Fibroblast of lung (primary cell): ENCODE measurements around the gene ARMC2. TPM values are rescaled to one million over a fixed set of nuclear protein-coding genes. Genes with fewer than 3 reads are reported as not detected.

Experiments used
- DNase-seq, 2 donors: peaks; one replicate each; pipeline versions ENCODE4 v3.0.0 to v3.0.0-alpha.2; 2010; ENCODE audit warnings: low read depth in 2 of 2
- H2AFZ ChIP-seq: 2 replicates; pipeline ENCODE4 v1.5.1; 2012; ENCODE audit warnings: low read length, control low read depth, inconsistent platforms
- H3K27ac ChIP-seq: 2 replicates; pipeline ENCODE4 v1.5.1; 2011; ENCODE audit warnings: low read length, control low read depth; ENCODE audit not compliant: insufficient read depth
- H3K27me3 ChIP-seq: 2 replicates; pipeline ENCODE4 v1.5.1; 2011; ENCODE audit warnings: mild to moderate bottlenecking, low read length; ENCODE audit not compliant: control insufficient read depth, insufficient read depth
- H3K36me3 ChIP-seq: 2 replicates; pipeline ENCODE4 v1.5.1; 2011; ENCODE audit warnings: low read length; ENCODE audit not compliant: control insufficient read depth, insufficient read depth
- H3K4me1 ChIP-seq: 2 replicates; pipeline ENCODE4 v1.5.1; 2011; ENCODE audit warnings: low read length; ENCODE audit not compliant: control insufficient read depth, insufficient read depth; ENCODE audit errors: extremely low read depth
- H3K4me2 ChIP-seq: 2 replicates; pipeline ENCODE4 v1.5.1; 2011; ENCODE audit warnings: low read length, control low read depth; ENCODE audit not compliant: insufficient read depth; ENCODE audit errors: extremely low read depth
- H3K4me3 ChIP-seq, 4 experiments: fragments of 200-600 bp in 1 of 4; sonication (generic) in 1 of 4; replicated peaks in 1 of 4; 2 replicates each; pipeline ENCODE4 v1.5.1; 2011 to 2016; ENCODE audit warnings: low read length in 4 of 4, low read depth in 3 of 4, mild to moderate bottlenecking in 3 of 4, control low read depth in 2 of 4, inconsistent platforms in 1 of 4, mixed read lengths in 1 of 4; ENCODE audit not compliant: insufficient read depth in 1 of 4; ENCODE audit errors: control extremely low read depth in 1 of 4
- H3K79me2 ChIP-seq: 2 replicates; pipeline ENCODE4 v1.5.1; 2012; ENCODE audit warnings: mild to moderate bottlenecking, low read length, inconsistent platforms; ENCODE audit not compliant: control insufficient read depth, insufficient read depth
- H3K9ac ChIP-seq: 2 replicates; pipeline ENCODE4 v1.5.1; 2011; ENCODE audit warnings: mild to moderate bottlenecking, low read length, control low read depth; ENCODE audit not compliant: insufficient read depth
- H3K9me3 ChIP-seq: 2 replicates; pipeline ENCODE4 v1.5.1; 2012; ENCODE audit warnings: low read depth, low read length; ENCODE audit not compliant: control insufficient read depth, insufficient read depth
- H4K20me1 ChIP-seq: 2 replicates; pipeline ENCODE4 v1.5.1; 2011; ENCODE audit warnings: low read length; ENCODE audit not compliant: control insufficient read depth, insufficient read depth; ENCODE audit errors: extremely low read depth
- EZH2 ChIP-seq: IDR thresholded peaks from 2 replicates; pipeline ENCODE4 v1.5.1; 2012; ENCODE audit warnings: low read length, control low read depth, mild to moderate bottlenecking; ENCODE audit errors: missing control alignments
- polyA plus RNA-seq, 2 donors: library from polyadenylated mRNA; depleted of rRNA in 1 of 2; stranded (reverse) in 1 of 2; unstranded in 1 of 2; fragments of >200 nt; gene quantifications; 2 replicates each; pipeline ENCODE4 v1.2.1, GENCODE V29; 2011 to 2012; ENCODE audit warnings: missing spikeins in 1 of 2
- total RNA-seq: library from RNA; depleted of rRNA; stranded (reverse); fragments of >200 nt; gene quantifications from 2 replicates; pipeline ENCODE4 v1.2.1, GENCODE V29; 2014
- TF ChIP-seq, protein P1 (sequence below), 2 donors: IDR thresholded peaks in 1 of 2; conservative IDR thresholded peaks in 1 of 2; 1 replicate in 1 of 2; 2 replicates in 1 of 2; pipeline ENCODE4 v1.5.1; 2011 to 2012; ENCODE audit warnings: low read length in 2 of 2, control low read depth in 1 of 2, inconsistent platforms in 1 of 2, low read depth in 1 of 2, mild to moderate bottlenecking in 1 of 2

ARMC2 gene
- total and polyA plus RNA-seq, 2 donors (not counting 1 experiment from before 2014, with no cell fraction given) = 4.0 to 6.2 TPM

DNA sequence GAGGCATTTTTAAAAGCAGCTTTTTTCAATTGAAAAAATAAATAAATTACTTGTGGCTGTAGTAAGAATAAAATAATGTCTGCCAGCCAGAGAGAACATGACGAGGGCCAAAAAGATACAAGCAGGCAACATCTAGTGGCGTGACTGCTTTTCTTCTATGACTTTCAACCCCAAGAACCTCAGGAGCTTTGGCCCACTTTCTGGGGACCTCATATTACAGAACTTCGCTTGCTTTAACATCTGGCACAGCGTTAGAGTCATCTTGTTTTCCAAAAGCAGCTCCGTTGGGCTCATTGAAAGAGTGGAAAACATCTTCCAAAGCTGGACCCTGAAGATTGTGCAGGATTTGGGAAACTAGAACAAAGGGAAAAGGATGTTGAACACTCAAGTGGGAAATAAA lies 67.0 kb downstream of the ARMC2 start:
- Histone ChIP-seq H3K9ac (no peak overlapping the region), H3K4me1 (no peaks in the 10 kb centered on the region), H3K79me2 (no peaks in the 10 kb centered on the region), H3K4me3 (no peak overlapping the region), H3K27ac (no peak overlapping the region), H3K36me3 (no peaks in the 10 kb centered on the region), H3K27me3 (no peaks in the 10 kb centered on the region), H3K4me2 (no peak overlapping the region), H2AFZ (no peak overlapping the region), H3K9me3 (no peaks in the 10 kb centered on the region), H4K20me1 (no peaks in the 10 kb centered on the region)
- TF ChIP-seq, protein P1, sequence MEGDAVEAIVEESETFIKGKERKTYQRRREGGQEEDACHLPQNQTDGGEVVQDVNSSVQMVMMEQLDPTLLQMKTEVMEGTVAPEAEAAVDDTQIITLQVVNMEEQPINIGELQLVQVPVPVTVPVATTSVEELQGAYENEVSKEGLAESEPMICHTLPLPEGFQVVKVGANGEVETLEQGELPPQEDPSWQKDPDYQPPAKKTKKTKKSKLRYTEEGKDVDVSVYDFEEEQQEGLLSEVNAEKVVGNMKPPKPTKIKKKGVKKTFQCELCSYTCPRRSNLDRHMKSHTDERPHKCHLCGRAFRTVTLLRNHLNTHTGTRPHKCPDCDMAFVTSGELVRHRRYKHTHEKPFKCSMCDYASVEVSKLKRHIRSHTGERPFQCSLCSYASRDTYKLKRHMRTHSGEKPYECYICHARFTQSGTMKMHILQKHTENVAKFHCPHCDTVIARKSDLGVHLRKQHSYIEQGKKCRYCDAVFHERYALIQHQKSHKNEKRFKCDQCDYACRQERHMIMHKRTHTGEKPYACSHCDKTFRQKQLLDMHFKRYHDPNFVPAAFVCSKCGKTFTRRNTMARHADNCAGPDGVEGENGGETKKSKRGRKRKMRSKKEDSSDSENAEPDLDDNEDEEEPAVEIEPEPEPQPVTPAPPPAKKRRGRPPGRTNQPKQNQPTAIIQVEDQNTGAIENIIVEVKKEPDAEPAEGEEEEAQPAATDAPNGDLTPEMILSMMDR (conservative IDR thresholded peaks at IDR 0.05 in 1 of 2, IDR thresholded peaks at IDR 0.05 in 1 of 2; ENCODE audit: low read depth in 1 of 2, low read length in 2 of 2) = no peak
- no peak for TF ChIP-seq EZH2
- DNase-seq = no peak

DNA sequence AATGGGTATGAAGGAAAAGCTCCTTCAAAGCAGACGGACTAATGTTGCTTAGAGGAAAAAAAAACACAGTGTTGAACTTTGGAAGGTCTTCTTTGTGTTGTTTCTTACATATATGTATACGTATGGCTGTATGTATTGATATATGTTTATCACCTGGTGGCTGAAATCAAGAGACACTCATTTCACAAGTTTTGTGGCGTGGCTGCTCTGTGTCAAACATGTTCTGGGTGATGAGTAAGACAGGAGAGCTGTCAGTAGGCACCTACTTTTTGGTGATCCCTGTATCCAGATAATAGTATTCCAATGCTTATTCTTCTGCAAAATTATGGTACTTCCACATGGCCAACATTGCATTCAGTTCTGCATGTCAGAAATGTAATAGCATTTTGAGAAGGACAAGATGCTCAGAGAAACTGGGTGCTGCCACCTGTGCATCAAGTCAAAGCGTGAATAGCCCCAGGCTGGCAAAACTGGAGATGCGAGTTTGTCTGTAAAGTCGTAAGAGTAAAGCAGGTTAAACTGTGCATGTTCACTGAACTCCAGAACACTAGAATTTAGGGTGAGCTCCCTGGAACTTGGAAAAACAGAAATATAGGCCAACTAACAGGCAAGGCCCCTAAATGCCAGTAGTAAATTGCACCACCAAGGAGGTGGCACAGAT lies 67.9 kb downstream of the ARMC2 start:
- no peak overlapping the region for H3K27ac ChIP-seq
- DNase-seq = no peak
- H3K27me3 ChIP-seq = no peaks in the 10 kb centered on the region
- no peak overlapping the region for H2AFZ ChIP-seq
- no peaks in the 10 kb centered on the region for H3K79me2 ChIP-seq
- no peaks in the 10 kb centered on the region for H3K9me3 ChIP-seq
- TF ChIP-seq EZH2 = no peak
- TF ChIP-seq, protein P1 (conservative IDR thresholded peaks at IDR 0.05 in 1 of 2, IDR thresholded peaks at IDR 0.05 in 1 of 2; ENCODE audit: low read depth in 1 of 2, low read length in 2 of 2) = no peak
- no peaks in the 10 kb centered on the region for H3K36me3 ChIP-seq
- no peaks in the 10 kb centered on the region for H4K20me1 ChIP-seq
- H3K4me2 ChIP-seq = no peak overlapping the region
- no peaks in the 10 kb centered on the region for H3K4me1 ChIP-seq
- H3K4me3 ChIP-seq = no peak overlapping the region
- no peak overlapping the region for H3K9ac ChIP-seq

DNA sequence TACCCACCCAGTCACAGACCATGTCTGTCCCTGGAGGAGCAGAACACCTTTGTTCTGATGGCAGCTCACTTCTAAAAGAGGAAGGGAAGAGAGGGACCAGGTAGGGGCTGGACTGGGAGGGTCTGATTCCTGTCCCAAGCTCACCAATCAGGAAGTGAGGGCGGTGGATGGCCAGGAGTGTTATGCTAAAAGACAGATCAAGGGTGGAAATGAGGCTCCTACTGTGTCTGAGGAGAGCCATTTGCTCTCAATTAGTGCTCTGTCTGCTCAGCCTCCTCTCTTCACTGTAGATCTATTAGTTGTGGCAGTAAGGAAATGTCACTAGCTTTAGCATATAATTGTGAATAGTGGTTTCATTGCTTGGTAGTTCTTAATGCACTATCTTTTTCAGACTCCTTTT lies 72.5 kb downstream of the ARMC2 start:
- no peaks in the 10 kb centered on the region for H3K9me3 ChIP-seq
- TF ChIP-seq EZH2 = no peak
- TF ChIP-seq, protein P1 (conservative IDR thresholded peaks at IDR 0.05 in 1 of 2, IDR thresholded peaks at IDR 0.05 in 1 of 2; ENCODE audit: low read depth in 1 of 2, low read length in 2 of 2) = no peak

More for the DNA sequence above, 72.5 kb downstream of the ARMC2 start:
- no peak overlapping the region for H3K4me3 ChIP-seq
- DNase-seq = no peak
- H2AFZ ChIP-seq = no peak overlapping the region
- no peaks in the 10 kb centered on the region for H3K4me1 ChIP-seq
- H3K79me2 ChIP-seq = no peaks in the 10 kb centered on the region
- H3K4me2 ChIP-seq = no peak overlapping the region
- no peaks in the 10 kb centered on the region for H3K27me3 ChIP-seq
- H3K36me3 ChIP-seq = no peaks in the 10 kb centered on the region
- no peak overlapping the region for H3K27ac ChIP-seq
- no peaks in the 10 kb centered on the region for H4K20me1 ChIP-seq
- no peak overlapping the region for H3K9ac ChIP-seq
